ENCODE results near the gene DPP3.

DNA sequence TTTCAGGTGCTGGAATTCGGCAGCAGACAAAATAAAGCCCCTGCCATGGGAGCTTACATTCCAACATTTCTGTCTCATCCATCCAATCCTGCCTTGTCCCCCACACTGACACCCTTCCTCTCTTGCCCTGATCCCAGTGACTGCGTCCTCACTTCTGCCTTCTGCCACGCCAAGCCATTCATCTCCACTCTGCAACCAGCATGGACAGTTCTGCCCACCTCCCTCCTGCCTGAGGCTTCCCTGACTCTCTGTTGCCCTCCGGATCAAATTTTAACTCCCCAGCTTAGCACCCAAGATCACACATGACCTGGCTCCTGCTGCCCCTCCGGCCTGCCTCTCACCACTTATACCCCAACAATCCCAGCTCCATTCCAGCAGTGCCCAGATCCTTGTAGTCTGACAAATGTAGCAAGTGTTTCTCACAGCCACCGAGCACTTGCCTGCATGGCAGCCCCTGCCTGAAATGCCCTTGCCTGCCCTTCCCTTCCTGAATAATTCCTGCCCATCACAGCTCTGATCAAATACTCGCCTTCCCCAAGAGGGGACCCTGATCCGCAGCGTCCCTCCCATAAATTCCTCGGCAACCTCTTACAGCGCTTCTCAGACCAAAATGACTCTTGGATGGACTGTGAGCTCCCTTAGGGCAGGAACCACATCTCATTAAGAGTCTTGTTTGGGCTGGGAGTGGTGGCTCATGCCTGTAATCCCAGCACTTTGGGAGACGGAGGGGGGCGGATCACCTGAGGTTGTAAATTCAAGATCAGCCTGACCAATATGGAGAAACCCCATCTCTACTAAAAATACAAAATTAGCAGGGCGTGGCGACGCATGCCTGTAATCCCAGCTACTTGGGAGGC lies 68.8 kb downstream of the DPP3 start:
- TF ChIP-seq CTCF (conservative IDR thresholded peaks at IDR 0.05): no peak
- TF ChIP-seq EZH2 (IDR thresholded peaks at IDR 0.05; ENCODE audit: low read depth): no peak

Measured in PC-9 (cell line).